AG04449 (cell line): ENCODE data around the gene CETN1.

ENCODE experiments used
- CTCF ChIA-PET: fragments of 350-600 bp; formaldehyde crosslinking; extraction: SDS; loops from one replicate; lab custom pipeline; 2021; ENCODE audit warnings: antibody characterized with exemption; lab: Yijun Ruan, JAX
- POLR2A ChIA-PET: fragments of 400-600, 350-600 bp; formaldehyde crosslinking; extraction: SDS; loops from one replicate; lab custom pipeline; 2020; ENCODE audit warnings: antibody characterized with exemption, inconsistent platforms; lab: Yijun Ruan, JAX
- DNase-seq: peaks from one replicate; pipeline ENCODE4 v3.0.0-alpha.2; 2010; ENCODE audit warnings: low read depth, low spot score
- H3K4me3 ChIP-seq: 2 replicates; pipeline ENCODE4 v1.5.1; 2011; ENCODE audit warnings: low read depth, mild to moderate bottlenecking, control low read depth, low read length
- TF ChIP-seq, protein P1 (sequence below): IDR thresholded peaks from one replicate; pipeline ENCODE4 v1.5.1; 2011; ENCODE audit warnings: mild to moderate bottlenecking, moderate library complexity, low read length, control low read depth, inconsistent platforms; ENCODE audit not compliant: insufficient read depth; ENCODE audit errors: missing control alignments

Gene CETN1

DNA sequence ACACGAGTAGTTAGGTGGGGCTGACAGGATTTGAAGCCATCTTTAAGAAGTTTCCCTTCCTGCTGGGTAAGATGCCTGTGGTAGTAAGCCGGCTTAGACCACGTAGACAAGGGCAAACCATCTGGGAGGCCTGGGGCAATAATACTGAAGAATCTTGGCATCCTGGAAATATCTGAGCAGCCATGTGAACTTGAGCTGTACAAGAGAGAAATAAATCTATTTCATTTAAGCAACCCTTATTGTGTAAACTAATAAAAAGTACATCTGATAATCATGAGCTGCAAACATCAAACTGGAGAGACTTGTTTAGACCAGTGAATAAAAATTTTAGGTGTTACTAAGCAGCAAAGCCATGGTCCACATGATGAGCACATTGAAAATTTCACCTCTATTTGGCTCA, 11.4 kb upstream of the CETN1 start:
- ChIA-PET POLR2A (no interaction called here), CTCF (no interaction called here)
- DNase-seq: no peak
- TF ChIP-seq, protein P1, sequence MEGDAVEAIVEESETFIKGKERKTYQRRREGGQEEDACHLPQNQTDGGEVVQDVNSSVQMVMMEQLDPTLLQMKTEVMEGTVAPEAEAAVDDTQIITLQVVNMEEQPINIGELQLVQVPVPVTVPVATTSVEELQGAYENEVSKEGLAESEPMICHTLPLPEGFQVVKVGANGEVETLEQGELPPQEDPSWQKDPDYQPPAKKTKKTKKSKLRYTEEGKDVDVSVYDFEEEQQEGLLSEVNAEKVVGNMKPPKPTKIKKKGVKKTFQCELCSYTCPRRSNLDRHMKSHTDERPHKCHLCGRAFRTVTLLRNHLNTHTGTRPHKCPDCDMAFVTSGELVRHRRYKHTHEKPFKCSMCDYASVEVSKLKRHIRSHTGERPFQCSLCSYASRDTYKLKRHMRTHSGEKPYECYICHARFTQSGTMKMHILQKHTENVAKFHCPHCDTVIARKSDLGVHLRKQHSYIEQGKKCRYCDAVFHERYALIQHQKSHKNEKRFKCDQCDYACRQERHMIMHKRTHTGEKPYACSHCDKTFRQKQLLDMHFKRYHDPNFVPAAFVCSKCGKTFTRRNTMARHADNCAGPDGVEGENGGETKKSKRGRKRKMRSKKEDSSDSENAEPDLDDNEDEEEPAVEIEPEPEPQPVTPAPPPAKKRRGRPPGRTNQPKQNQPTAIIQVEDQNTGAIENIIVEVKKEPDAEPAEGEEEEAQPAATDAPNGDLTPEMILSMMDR: no peak
- no peak overlapping the region for H3K4me3 ChIP-seq

DNA sequence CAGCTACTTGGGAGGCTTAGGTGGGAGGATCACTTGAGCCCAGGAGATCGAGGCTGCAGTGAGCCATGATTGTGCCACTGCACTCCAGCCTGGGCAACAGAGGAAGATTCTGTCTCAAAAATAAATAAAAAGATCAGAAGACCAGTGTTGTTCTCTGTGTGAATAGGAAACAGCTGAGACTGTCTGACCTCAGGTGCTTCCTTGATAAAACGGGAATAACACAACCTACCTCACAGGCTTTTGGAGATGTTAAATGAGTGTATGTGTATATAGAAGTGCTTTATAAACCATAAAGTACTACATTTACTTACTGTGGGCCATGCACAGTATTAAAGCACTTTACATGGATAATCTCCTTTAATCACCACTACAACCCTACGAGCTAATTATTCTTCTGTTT, 9.9 kb upstream of the CETN1 start:
- DNase-seq: no peak
- no peak overlapping the region for H3K4me3 ChIP-seq
- POLR2A ChIA-PET: no interaction called here
- CTCF ChIA-PET: no interaction called here
- TF ChIP-seq, protein P1: no peak

DNA sequence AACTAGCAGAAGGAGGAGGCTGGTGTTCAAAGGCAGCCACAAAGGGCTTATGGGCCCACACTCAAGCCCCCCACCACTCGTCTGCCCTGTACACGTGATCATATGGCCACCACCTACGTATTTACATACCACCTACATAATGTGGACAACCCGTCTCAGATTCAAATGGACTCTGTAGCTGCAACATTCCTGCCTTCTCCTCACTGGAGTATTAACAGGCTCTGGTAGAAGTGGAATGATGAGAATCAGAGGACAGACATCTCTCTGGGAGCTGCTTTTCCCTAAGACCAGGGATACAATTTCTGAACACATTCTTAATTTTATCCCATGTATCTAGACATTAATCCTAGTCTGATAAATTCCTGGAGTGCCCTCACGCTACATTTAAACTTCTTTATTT, 9.5 kb upstream of the CETN1 start:
- H3K4me3 ChIP-seq: no peak overlapping the region
- CTCF ChIA-PET: no interaction called here
- POLR2A ChIA-PET: no interaction called here
- no peak for DNase-seq
- TF ChIP-seq, protein P1: no peak

DNA sequence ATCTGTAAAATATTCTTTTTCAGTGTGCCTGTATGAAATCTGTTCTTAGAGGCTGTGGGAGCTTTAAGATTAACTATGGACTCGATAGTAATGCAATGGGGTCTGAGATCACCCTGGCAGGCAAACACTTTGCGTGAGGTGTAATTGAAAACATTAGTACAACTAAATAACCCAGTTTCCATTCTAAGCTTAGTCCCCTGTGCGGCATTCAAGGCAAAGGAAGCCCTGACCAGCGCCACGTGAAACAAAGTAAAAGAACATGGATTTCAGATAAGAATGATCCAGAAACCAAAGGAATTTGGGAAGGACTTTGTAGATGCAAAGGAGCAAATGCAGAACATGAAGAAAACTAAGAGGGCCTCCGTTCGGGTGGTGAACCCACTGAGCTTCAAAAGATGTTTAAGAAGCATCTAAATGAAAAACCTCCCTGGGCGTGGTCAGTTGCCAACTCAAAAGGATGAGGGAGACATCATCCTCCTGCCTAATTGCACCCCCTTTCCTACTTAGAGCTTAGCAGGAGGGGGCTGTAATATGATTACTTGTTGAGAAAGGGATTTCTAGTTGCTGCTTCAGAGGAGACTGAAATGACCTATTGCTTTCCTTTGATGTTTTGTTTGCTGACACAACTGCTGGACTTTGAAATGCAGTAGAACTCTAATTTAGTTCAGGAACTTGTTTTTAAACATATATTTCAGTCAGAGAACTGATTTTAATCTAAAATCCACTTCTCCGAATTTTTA, 7.9 kb upstream of the CETN1 start:
- POLR2A ChIA-PET: no interaction called here
- H3K4me3 ChIP-seq: no peak overlapping the region
- DNase-seq: no peak
- CTCF ChIA-PET: interaction anchor here (1.0 kb wide), 1 partner anchor 9 kb away, joined by 4 read pairs; no protein-coding TSS in a partner anchor
- TF ChIP-seq, protein P1: no peak

DNA sequence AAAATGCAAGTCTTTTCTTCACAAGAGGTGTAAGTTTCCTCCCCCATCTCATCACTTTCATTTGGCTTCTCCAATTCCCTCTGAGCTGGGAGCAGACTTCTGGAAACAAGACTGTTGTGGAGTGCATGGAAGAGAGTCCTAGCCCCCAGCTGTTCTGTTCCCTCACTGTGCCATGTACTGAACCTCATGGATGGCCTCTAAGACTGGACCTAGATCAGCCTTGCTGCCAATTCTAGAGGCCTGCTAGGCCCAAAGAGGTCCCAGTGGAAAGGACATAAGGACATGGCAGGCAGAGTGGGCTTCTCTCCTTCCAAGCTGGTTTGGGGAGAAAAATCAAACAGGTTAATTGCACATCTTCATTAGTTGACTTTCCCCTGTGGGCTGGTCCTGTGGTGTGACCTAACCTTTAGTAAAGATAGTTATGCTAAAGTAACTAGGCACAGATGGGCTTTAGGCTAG, 7.3 kb upstream of the CETN1 start:
- H3K4me3 ChIP-seq: no peak overlapping the region
- ChIA-PET POLR2A (no interaction called here), CTCF (no interaction called here)
- TF ChIP-seq, protein P1: no peak
- DNase-seq: no peak

DNA sequence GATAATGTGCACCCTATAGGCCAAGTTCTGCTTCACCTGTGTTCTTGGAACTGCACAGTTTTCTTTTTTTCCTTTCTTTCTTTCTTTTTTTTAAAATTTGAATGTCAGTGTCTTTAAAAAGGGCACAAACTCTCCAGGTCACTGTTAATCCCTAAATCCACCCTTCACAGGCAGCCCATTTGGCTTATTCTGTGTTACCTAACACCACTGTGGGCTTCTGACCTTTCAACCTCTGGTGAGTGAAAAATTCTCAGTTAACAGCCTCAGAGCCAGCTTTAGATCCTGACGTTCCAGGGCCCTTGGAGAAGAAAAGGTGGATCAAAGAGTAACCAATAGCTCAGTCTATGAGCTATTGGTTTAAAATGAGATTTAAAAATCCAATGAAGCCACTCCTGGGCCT, 6.8 kb upstream of the CETN1 start:
- ChIA-PET POLR2A (no interaction called here), CTCF (no interaction called here)
- TF ChIP-seq, protein P1: no peak
- H3K4me3 ChIP-seq: no peak overlapping the region
- no peak for DNase-seq
